NCI-H2081 treated with DMSO at 0.1 percent for 48 hours (cell line): ENCODE measurements around the gene CCDC171.
"Not testable (repeated sequence)": the region's sequence is repeated elsewhere in the genome, so short reads cannot be mapped to it uniquely, and the experiment has no call there.

Source experiments
- DNase-seq: peaks from one replicate; lab custom pipeline; 2025; lab: John Stamatoyannopoulos, UW

CCDC171 gene

GRCh38 chr9:15697446-15697851 lies 144.6 kb downstream of the CCDC171 start:
- no peak for DNase-seq

GRCh38 chr9:15699876-15700559 lies 147.2 kb downstream of the CCDC171 start:
- not testable (repeated sequence) for DNase-seq

- no peak for DNase-seq
Observed at GRCh38 chr9:15707000-15707399, 154.2 kb downstream of the CCDC171 start.

GRCh38 chr9:15711531-15711930 lies 158.7 kb downstream of the CCDC171 start:
- no peak for DNase-seq

GRCh38 chr9:15711931-15712330 lies 159.1 kb downstream of the CCDC171 start:
- no peak for DNase-seq

GRCh38 chr9:15714746-15715145 lies 161.9 kb downstream of the CCDC171 start:
- DNase-seq = no peak

- DNase-seq = no peak
Observed at GRCh38 chr9:15717290-15717967, 164.6 kb downstream of the CCDC171 start.

GRCh38 chr9:15718423-15718822 lies 165.6 kb downstream of the CCDC171 start:
- no peak for DNase-seq

GRCh38 chr9:15720861-15721260 lies 168.0 kb downstream of the CCDC171 start:
- DNase-seq = no peak

GRCh38 chr9:15722888-15723287 lies 170.0 kb downstream of the CCDC171 start:
- no peak for DNase-seq

- no peak for DNase-seq
Observed at GRCh38 chr9:15724016-15724415, 171.2 kb downstream of the CCDC171 start.

GRCh38 chr9:15724612-15725011 lies 171.8 kb downstream of the CCDC171 start:
- DNase-seq = no peak

GRCh38 chr9:15725953-15726352 lies 173.1 kb downstream of the CCDC171 start:
- DNase-seq = no peak

GRCh38 chr9:15729507-15729906 lies 176.7 kb downstream of the CCDC171 start:
- no peak for DNase-seq

GRCh38 chr9:15735083-15735857 lies 182.4 kb downstream of the CCDC171 start:
- DNase-seq = no peak

GRCh38 chr9:15736569-15736968 lies 183.7 kb downstream of the CCDC171 start:
- no peak for DNase-seq

- no peak for DNase-seq
Observed at GRCh38 chr9:15738011-15738410, 185.2 kb downstream of the CCDC171 start.

GRCh38 chr9:15741015-15741414 lies 188.2 kb downstream of the CCDC171 start:
- no peak for DNase-seq

- no peak for DNase-seq
Observed at GRCh38 chr9:15743512-15743911, 190.7 kb downstream of the CCDC171 start.

GRCh38 chr9:15744196-15744595 lies 191.4 kb downstream of the CCDC171 start:
- no peak for DNase-seq

- no peak for DNase-seq
Observed at GRCh38 chr9:15746905-15747304, 194.1 kb downstream of the CCDC171 start.

GRCh38 chr9:15755660-15756059 lies 202.8 kb downstream of the CCDC171 start:
- no peak for DNase-seq

- no peak for DNase-seq
Observed at GRCh38 chr9:15761551-15761950, 208.7 kb downstream of the CCDC171 start.
